OCI-LY3 (cell line): ENCODE data around the gene TMEM212.

Source experiments
- EZH2phosphoT487 ChIP-seq: fragments of 200-600 bp; shearing (Covaris generic); IDR thresholded peaks from 2 replicates; pipeline ENCODE4 v1.6.1; 2018; ENCODE audit warnings: antibody characterized with exemption, mixed run types, low read depth
- TF ChIP-seq, protein P1 (sequence below): fragments of 200-600, 300-600 bp; sonication (generic); IDR thresholded peaks from 2 replicates; pipeline ENCODE4 v1.5.1; 2014; ENCODE audit warnings: antibody characterized with exemption, low read length, low read depth

DNA sequence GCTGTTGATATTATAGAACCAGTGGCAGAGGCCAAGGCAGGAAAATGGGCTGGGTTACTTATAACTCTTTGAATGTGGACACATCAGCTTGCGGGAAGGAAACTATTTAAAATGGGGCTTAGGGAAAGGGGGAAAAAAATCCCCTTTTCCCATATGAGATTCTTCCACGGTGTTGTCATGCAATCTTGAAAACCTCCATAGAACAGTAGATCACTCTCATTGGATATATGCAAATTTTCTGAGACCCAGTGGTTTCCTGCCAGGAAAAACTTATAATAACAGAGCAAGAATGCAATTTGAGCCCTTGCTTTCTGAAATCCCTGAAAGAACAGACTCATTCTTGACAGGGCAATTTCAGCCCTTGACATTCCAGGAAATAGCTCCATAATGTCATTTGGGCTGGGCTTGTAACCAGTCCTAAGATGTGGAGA lies 31.1 kb downstream of the TMEM212 start:
- TF ChIP-seq, protein P1, sequence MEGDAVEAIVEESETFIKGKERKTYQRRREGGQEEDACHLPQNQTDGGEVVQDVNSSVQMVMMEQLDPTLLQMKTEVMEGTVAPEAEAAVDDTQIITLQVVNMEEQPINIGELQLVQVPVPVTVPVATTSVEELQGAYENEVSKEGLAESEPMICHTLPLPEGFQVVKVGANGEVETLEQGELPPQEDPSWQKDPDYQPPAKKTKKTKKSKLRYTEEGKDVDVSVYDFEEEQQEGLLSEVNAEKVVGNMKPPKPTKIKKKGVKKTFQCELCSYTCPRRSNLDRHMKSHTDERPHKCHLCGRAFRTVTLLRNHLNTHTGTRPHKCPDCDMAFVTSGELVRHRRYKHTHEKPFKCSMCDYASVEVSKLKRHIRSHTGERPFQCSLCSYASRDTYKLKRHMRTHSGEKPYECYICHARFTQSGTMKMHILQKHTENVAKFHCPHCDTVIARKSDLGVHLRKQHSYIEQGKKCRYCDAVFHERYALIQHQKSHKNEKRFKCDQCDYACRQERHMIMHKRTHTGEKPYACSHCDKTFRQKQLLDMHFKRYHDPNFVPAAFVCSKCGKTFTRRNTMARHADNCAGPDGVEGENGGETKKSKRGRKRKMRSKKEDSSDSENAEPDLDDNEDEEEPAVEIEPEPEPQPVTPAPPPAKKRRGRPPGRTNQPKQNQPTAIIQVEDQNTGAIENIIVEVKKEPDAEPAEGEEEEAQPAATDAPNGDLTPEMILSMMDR, result no peak
- no peak for TF ChIP-seq EZH2phosphoT487
